ENCODE measurements around the gene DPF3. TPM values are rescaled to one million over a fixed set of nuclear protein-coding genes. Genes with fewer than 3 reads are reported as not detected.

Gene DPF3
- total RNA-seq, 1 donor from 2014 or later: 0.90 TPM

DNA sequence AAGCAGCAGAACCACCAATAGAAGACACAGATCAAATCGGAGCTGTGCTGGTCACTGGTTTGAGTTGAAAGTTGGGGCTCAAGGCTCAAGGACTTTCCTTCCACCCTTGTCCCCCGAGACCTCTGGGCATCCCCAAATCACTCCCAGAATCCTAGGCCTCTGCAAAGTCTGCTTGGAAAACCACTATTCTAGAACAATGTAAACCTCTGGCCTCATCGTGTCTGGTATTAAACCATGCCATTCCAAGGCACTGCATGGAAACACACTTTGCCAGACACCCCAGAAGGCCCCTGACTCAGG lies 288.0 kb downstream of the DPF3 start:
- Histone ChIP-seq H3K27ac (no peak overlapping the region), H3K4me3 (no peak overlapping the region), H3K36me3 (no peaks in the 10 kb centered on the region), H3K27me3 (peaks cover 3% of the 10 kb centered on the region), H3K9me3 (no peaks in the 10 kb centered on the region), H3K4me1 (no peaks in the 10 kb centered on the region)
- DNase-seq (no peak), ATAC-seq (no peak)
- intact Hi-C loops (cut with DNase I): no loop called here
- TF ChIP-seq, protein P1, sequence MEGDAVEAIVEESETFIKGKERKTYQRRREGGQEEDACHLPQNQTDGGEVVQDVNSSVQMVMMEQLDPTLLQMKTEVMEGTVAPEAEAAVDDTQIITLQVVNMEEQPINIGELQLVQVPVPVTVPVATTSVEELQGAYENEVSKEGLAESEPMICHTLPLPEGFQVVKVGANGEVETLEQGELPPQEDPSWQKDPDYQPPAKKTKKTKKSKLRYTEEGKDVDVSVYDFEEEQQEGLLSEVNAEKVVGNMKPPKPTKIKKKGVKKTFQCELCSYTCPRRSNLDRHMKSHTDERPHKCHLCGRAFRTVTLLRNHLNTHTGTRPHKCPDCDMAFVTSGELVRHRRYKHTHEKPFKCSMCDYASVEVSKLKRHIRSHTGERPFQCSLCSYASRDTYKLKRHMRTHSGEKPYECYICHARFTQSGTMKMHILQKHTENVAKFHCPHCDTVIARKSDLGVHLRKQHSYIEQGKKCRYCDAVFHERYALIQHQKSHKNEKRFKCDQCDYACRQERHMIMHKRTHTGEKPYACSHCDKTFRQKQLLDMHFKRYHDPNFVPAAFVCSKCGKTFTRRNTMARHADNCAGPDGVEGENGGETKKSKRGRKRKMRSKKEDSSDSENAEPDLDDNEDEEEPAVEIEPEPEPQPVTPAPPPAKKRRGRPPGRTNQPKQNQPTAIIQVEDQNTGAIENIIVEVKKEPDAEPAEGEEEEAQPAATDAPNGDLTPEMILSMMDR (IDR thresholded peaks at IDR 0.05): no peak

DNA sequence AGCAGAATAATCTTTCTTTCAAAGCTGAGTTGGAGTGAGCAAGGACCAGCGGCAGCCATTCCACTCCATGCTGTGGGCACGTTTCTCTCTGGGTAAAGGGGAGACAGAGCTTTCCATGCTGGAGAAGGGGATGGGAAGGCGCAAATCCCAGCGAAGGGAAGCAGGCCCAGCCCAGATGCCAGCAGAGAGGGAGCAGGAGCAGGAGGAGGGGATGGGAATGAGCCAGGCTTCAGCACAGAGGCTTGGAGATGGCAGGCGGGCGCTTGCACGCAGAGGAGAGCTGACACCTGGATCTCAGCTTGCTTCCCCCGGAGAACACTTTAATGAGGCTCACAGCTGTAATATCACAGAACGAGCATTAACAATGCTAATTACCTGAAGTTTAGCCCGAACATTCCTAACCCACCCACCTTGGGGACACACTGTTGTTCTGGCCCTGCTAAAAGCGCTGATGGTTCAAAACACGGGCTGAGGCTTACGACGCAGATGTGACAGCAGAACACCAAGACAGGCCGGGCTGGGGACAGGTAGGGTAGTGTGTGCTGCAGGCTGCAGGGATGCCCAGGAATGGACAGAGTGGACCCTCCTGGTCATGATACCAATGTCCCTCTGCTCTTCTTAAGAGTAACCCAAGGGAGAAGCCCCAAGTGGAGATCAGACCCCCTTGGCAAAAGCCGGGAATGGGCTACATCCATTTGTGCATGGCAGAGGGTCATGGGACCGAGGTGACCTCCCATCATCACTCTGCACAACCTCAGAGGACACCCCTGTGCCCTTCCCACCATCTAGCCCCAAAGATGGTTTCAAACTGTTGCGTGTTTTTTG lies 288.6 kb downstream of the DPF3 start:
- no peaks in the 10 kb centered on the region for H3K36me3 ChIP-seq
- ATAC-seq: no peak
- H3K27me3 ChIP-seq: peaks cover 3% of the 10 kb centered on the region
- intact Hi-C loops (cut with DNase I): no loop called here
- TF ChIP-seq, protein P1 (IDR thresholded peaks at IDR 0.05): no peak
- no peak overlapping the region for H3K27ac ChIP-seq
- H3K4me1 ChIP-seq: no peaks in the 10 kb centered on the region
- DNase-seq: no peak
- H3K4me3 ChIP-seq: no peak overlapping the region
- no peaks in the 10 kb centered on the region for H3K9me3 ChIP-seq

DNA sequence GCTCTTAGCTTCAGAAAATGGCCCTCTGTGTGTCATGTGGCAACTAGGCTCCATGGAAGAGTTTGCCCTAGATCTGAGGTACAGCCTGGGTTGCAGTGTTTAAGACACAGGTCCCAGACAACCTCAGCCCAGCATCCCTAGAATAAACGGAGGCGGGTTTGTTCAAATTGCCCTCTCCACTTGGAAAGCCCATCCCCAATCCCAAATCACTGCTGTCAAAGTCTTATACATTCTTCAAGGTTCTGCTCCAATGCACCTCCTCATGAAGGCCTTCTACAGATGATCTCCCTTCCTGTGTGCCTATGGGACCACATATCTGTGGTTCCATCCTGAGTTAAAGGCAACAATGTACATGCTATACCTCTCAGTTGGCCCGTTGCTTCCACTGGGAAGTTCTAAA lies 289.8 kb downstream of the DPF3 start:
- no peaks in the 10 kb centered on the region for H3K36me3 ChIP-seq
- TF ChIP-seq, protein P1 (IDR thresholded peaks at IDR 0.05): no peak
- no peak overlapping the region for H3K27ac ChIP-seq
- H3K4me3 ChIP-seq: no peak overlapping the region
- no peak for DNase-seq
- H3K27me3 ChIP-seq: peaks cover 3% of the 10 kb centered on the region
- H3K4me1 ChIP-seq: no peaks in the 10 kb centered on the region
- no peaks in the 10 kb centered on the region for H3K9me3 ChIP-seq
- no peak for ATAC-seq
- intact Hi-C loops (cut with DNase I): no loop called here

DNA sequence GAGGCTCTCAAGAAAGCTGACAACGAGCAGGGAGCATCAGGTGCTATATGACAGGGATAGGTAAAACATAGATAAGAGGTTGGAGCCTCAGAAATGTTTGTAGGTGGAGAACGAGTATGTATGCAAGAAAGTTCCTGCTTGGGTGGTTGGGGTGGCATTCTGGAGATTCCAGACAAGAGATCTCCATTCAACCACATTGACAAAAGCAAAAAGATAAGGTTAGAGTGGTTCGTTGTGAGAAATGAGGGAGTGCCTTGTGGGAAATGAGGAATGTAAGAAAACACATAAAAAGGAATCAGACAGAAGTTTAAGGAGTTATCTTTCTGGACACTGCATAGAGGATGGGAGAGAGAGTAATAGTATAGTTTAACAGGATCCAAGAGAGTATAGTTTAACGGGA lies 290.3 kb downstream of the DPF3 start:
- Histone ChIP-seq H3K27me3 (peaks cover 5% of the 10 kb centered on the region), H3K36me3 (no peaks in the 10 kb centered on the region), H3K4me3 (no peak overlapping the region), H3K9me3 (no peaks in the 10 kb centered on the region), H3K4me1 (no peaks in the 10 kb centered on the region), H3K27ac (no peak overlapping the region)
- TF ChIP-seq, protein P1 (IDR thresholded peaks at IDR 0.05): no peak
- DNase-seq (no peak), ATAC-seq (no peak)
- intact Hi-C loops (cut with DNase I): no loop called here

DNA sequence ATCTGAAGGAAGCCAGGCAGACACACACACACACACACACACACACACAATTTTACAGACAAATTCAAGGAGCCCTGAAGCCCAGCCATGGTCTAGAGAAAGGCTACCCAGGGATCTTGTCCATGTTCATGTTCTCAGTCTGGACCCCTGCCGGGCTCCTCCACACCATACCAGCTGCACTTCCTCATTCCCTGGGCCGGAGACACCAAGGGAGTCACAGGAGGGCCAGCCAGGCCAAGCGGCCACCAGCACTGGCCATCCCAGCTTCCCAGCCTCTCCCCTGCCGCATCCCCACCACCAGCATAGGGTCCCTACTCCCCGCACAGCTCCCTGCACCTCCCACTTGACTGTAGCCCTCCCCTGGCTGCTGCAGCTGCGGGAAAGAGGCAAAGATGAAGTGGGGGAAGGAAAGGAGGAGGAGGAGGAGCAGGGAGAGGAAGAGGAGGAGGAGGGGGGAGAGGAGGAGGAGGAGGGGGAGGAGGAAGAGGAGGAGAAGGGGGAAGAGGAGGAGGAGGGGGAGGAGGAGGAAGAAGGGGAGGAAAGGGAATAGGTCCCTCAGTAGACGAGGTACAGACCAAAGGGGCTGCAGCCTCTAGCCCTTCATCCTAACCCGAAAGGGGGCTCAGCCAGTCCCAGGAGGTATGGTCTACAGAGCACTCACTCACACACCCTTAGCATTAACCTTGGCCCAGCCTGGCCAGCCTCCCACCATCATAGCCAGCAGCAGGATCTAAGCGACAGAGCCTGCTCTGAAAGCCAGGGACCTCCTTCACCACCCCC lies 293.2 kb downstream of the DPF3 start:
- ATAC-seq (peak; percentile 11), DNase-seq (no peak)
- H3K27me3 ChIP-seq: peaks cover 8% of the 10 kb centered on the region
- H3K4me1 ChIP-seq: no peaks in the 10 kb centered on the region
- H3K9me3 ChIP-seq: no peaks in the 10 kb centered on the region
- H3K4me3 ChIP-seq: no peak overlapping the region
- TF ChIP-seq, protein P1 (IDR thresholded peaks at IDR 0.05): no peak
- intact Hi-C loops (cut with DNase I): no loop called here
- no peaks in the 10 kb centered on the region for H3K36me3 ChIP-seq
- H3K27ac ChIP-seq: no peak overlapping the region

Measured in upper lobe of right lung (tissue), 1 donor.